KMS-11 (cell line): ENCODE data around the gene TARBP2.

Experiments
- H2AFZ ChIP-seq: fragments of 200-600 bp; sonication (generic); 2 replicates; pipeline ENCODE4 v1.6.1; 2016; ENCODE audit warnings: antibody characterized with exemption, mixed run types, low read depth
- H3K27ac ChIP-seq: fragments of 200-600 bp; sonication (generic); 2 replicates; pipeline ENCODE4 v1.6.1; 2016; ENCODE audit warnings: mild to moderate bottlenecking, mixed run types
- H3K27me3 ChIP-seq: fragments of 200-600 bp; sonication (generic); 2 replicates; pipeline ENCODE4 v1.6.1; 2017; ENCODE audit warnings: mild to moderate bottlenecking, low read depth, mixed run types, moderate library complexity; ENCODE audit not compliant: insufficient read depth
- H3K36me3 ChIP-seq: fragments of 200-600 bp; sonication (generic); 2 replicates; pipeline ENCODE4 v1.6.1; 2017; ENCODE audit warnings: mild to moderate bottlenecking, mixed run types; ENCODE audit not compliant: insufficient read depth
- H3K4me1 ChIP-seq: fragments of 200-600 bp; sonication (generic); 2 replicates; pipeline ENCODE4 v1.6.1; 2016; ENCODE audit warnings: mild to moderate bottlenecking, low read depth, mixed run types; ENCODE audit not compliant: poor library complexity, severe bottlenecking
- H3K4me2 ChIP-seq: fragments of 200-600 bp; sonication (generic); 2 replicates; pipeline ENCODE4 v1.7.0; 2016; ENCODE audit warnings: mild to moderate bottlenecking, mixed run types
- H3K4me3 ChIP-seq: fragments of 200-600 bp; sonication (generic); IDR thresholded peaks from 2 replicates; pipeline ENCODE4 v1.6.1; 2017; ENCODE audit warnings: low read depth, low read length, mixed read lengths; ENCODE audit not compliant: insufficient read depth
- H3K79me2 ChIP-seq: fragments of 200-600 bp; sonication (generic); 2 replicates; pipeline ENCODE4 v1.6.1; 2016; ENCODE audit warnings: low read depth, mixed run types; ENCODE audit not compliant: insufficient read depth
- H3K9ac ChIP-seq: fragments of 200-600 bp; sonication (generic); 2 replicates; pipeline ENCODE4 v1.6.1; 2016; ENCODE audit warnings: mild to moderate bottlenecking, mixed run types
- H4K20me1 ChIP-seq: fragments of 200-600 bp; sonication (generic); 2 replicates; pipeline ENCODE4 v1.6.1; 2016; ENCODE audit warnings: mild to moderate bottlenecking, mixed run types; ENCODE audit not compliant: insufficient read depth
- TF ChIP-seq, protein P1 (sequence below): fragments of 200-600 bp; sonication (generic); conservative IDR thresholded peaks from 2 replicates; pipeline ENCODE4 v1.6.1; 2017; ENCODE audit warnings: low read depth, mild to moderate bottlenecking, antibody characterized with exemption, low read length, moderate library complexity, mixed read lengths

TARBP2 gene

DNA sequence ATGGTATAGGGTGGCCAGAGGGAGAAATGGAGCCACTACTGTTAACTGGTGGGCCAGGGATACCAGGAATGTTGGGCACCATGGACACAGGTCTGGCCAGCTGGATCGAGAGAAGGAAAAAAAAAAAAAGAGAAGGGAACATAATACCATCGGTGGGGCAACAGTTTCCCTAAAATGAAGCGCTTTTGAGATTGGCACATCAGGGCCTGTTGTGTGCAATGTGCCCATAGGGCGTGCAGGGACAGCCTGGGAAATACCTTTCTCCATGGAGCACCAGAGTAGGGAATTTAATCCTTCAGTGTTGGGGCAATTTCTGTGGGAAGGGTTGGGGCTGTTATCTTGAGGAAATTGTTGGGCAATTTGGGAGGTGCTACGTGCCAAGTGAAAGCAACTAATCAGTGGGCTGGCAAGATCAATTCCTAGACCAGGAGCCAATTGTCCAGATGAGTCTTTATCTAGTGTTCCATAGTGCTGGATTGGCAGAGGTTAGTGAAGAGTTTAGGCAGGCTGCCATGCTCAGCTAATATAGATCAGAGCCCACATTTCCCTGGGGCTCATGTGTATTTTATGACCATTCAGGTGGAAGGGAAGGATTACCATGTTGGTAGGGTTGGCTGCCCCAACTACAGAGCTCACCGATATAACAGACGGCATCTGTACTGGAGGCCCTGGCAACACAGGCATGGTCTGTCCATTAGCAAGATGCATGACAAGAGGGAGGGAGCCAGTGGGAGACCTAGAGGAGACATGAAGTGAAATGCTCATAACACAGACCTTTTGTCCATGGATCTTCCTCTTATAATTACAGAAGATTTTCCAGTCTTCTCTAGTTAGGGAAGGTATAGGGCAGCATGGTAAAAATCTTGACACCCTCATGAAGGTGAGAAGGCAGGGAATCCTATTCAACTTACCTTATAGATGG is 31.7 kb downstream of the TARBP2 start:
- Histone ChIP-seq H3K4me3 (no peak overlapping the region), H4K20me1 (no peaks in the 10 kb centered on the region), H3K4me2 (no peak overlapping the region), H3K27ac (no peak overlapping the region), H3K36me3 (no peaks in the 10 kb centered on the region; the same call in 1 of the 2 replicates), H3K27me3 (no peaks in the 10 kb centered on the region), H3K9ac (no peak overlapping the region), H3K79me2 (no peaks in the 10 kb centered on the region), H3K4me1 (no peaks in the 10 kb centered on the region), H2AFZ (no peak overlapping the region)
- TF ChIP-seq, protein P1, sequence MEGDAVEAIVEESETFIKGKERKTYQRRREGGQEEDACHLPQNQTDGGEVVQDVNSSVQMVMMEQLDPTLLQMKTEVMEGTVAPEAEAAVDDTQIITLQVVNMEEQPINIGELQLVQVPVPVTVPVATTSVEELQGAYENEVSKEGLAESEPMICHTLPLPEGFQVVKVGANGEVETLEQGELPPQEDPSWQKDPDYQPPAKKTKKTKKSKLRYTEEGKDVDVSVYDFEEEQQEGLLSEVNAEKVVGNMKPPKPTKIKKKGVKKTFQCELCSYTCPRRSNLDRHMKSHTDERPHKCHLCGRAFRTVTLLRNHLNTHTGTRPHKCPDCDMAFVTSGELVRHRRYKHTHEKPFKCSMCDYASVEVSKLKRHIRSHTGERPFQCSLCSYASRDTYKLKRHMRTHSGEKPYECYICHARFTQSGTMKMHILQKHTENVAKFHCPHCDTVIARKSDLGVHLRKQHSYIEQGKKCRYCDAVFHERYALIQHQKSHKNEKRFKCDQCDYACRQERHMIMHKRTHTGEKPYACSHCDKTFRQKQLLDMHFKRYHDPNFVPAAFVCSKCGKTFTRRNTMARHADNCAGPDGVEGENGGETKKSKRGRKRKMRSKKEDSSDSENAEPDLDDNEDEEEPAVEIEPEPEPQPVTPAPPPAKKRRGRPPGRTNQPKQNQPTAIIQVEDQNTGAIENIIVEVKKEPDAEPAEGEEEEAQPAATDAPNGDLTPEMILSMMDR, result no peak

DNA sequence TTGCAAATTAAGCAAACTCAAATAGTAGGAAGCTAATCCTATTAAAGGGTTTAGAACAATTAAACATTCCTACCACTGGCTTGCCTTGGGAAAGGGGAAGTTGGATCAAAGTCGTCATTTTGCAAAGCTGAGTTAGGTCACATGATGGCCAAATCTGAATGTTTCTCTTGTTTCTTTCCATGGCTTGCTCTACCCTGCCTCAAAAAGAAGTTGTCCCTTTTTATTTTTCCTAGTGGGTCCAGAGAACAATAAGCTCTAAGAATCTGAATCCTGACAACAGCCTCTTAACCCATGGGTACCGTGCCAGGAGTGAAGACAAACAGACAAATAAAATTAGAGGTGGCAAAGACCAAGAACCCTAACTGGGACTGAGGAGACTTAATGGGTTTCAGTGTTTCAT is 32.4 kb downstream of the TARBP2 start:
- Histone ChIP-seq H2AFZ (no peak overlapping the region), H3K4me2 (no peak overlapping the region), H3K9ac (no peak overlapping the region), H3K4me3 (no peak overlapping the region), H3K27ac (no peak overlapping the region), H3K4me1 (no peaks in the 10 kb centered on the region), H3K36me3 (no peaks in the 10 kb centered on the region; the same call in 1 of the 2 replicates), H3K79me2 (no peaks in the 10 kb centered on the region), H4K20me1 (no peaks in the 10 kb centered on the region), H3K27me3 (no peaks in the 10 kb centered on the region)
- TF ChIP-seq, protein P1, result no peak

DNA sequence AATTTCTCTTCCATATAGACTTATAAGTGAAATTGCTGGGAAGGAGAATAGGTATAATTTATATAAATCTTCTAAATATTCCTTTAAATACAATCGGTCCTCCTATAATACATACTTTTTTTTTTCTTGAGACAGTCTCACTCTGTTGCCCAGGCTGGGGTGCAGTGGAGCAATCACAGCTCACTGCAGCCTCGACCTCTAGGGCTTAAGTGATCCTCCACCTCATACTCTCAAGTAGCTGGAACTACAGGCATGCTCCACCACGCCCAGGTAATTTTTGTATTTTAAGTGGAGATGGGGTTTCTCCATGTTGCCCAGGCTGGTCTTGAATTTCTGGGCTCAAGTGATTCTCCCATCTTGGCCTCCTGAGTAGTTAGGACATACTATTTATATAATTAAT is 35.9 kb downstream of the TARBP2 start:
- Histone ChIP-seq H3K27ac (no peak overlapping the region), H2AFZ (no peak overlapping the region), H3K4me1 (no peaks in the 10 kb centered on the region), H3K4me2 (no peak overlapping the region), H3K4me3 (no peak overlapping the region), H4K20me1 (no peaks in the 10 kb centered on the region), H3K27me3 (no peaks in the 10 kb centered on the region), H3K36me3 (no peaks in the 10 kb centered on the region), H3K9ac (no peak overlapping the region), H3K79me2 (no peaks in the 10 kb centered on the region)
- TF ChIP-seq, protein P1, result no peak

DNA sequence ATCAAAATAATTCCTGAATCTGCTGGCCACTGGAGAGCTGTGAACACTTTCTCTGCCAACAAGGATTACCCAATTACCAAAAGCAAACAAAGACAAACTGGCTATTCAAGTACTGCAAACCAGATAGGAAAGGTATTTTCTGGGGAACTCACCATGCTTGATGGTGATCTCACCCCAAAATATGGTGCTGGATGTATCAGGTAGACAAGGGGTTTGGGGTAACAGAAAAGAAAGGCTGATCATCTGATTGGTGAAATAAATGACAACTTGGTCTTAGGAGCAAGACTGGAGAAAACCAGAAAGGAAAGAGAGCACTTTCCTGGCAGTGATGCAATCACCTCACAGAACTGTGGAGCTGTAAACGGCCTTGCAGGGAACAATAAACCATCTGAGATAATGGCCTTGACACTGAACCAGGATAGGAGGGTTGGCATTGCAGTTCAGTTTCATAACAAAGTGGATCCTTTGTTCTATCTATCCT is 37.2 kb downstream of the TARBP2 start:
- TF ChIP-seq, protein P1, result no peak
- no peaks in the 10 kb centered on the region for H3K36me3 ChIP-seq
- H3K27ac ChIP-seq, result no peak overlapping the region; the same call in 1 of the 2 replicates
- no peaks in the 10 kb centered on the region for H3K79me2 ChIP-seq
- no peaks in the 10 kb centered on the region for H3K27me3 ChIP-seq
- no peak overlapping the region for H3K4me2 ChIP-seq
- peaks cover 10% of the 10 kb centered on the region for H3K4me1 ChIP-seq
- no peak overlapping the region for H2AFZ ChIP-seq
- no peaks in the 10 kb centered on the region for H4K20me1 ChIP-seq
- H3K4me3 ChIP-seq, result no peak overlapping the region
- no peak overlapping the region for H3K9ac ChIP-seq
